ENCODE results near the gene VTI1A. TPM values are rescaled to one million over a fixed set of nuclear protein-coding genes. Genes with fewer than 3 reads are reported as not detected.
"Not testable (repeated sequence)": the region's sequence is repeated elsewhere in the genome, so short reads cannot be mapped to it uniquely, and the experiment has no call there.

VTI1A gene
- polyA plus RNA-seq, 6 donors from 2014 or later: 24.9 to 42.9 (median 40.3) TPM

- Mint-ChIP-seq H3K36me3 (peaks cover 7 to 8% of the 10 kb centered on the region in 2 donors), H3K27ac (no peak overlapping the region), H3K27me3 (no peaks in the 10 kb centered on the region), H3K4me3 (no peak overlapping the region), H3K4me1 (peaks cover 0 to 5% (median 0%) of the 10 kb centered on the region in 3 donors), H3K9me3 (peaks cover 0 to 1% (median 0%) of the 10 kb centered on the region in 7 donors)
- no peak for ATAC-seq (ENCODE audit: low read depth in 2 of 2)
- DNase-seq: no peak
These were observed 281.3 kb downstream of the VTI1A start for GRCh38 chr10:112728118-112728883.

GRCh38 chr10:112728997-112729396 is 282.0 kb downstream of the VTI1A start:
- peaks cover 0 to 5% (median 0%) of the 10 kb centered on the region in 3 donors for H3K4me1 Mint-ChIP-seq
- no peak overlapping the region for H3K4me3 Mint-ChIP-seq
- no peak for ATAC-seq (ENCODE audit: low read depth in 2 of 2)
- peaks cover 7 to 8% of the 10 kb centered on the region in 2 donors for H3K36me3 Mint-ChIP-seq
- no peaks in the 10 kb centered on the region for H3K27me3 Mint-ChIP-seq
- H3K9me3 Mint-ChIP-seq: peaks cover 0 to 1% (median 0%) of the 10 kb centered on the region in 7 donors
- H3K27ac Mint-ChIP-seq: no peak overlapping the region
- DNase-seq: no peak

GRCh38 chr10:112731450-112731849 is 284.4 kb downstream of the VTI1A start:
- peaks cover 0 to 11% of the 10 kb centered on the region in 2 donors for H3K36me3 Mint-ChIP-seq
- not testable (repeated sequence) for H3K27ac Mint-ChIP-seq; H3K27me3 Mint-ChIP-seq; DNase-seq; H3K4me1 Mint-ChIP-seq; H3K9me3 Mint-ChIP-seq; H3K4me3 Mint-ChIP-seq; ATAC-seq (ENCODE audit: low read depth in 2 of 2)

GRCh38 chr10:112732277-112732921 is 285.4 kb downstream of the VTI1A start:
- no peak for ATAC-seq (ENCODE audit: low read depth in 2 of 2)
- Mint-ChIP-seq H3K4me1 (peaks cover 0 to 5% (median 0%) of the 10 kb centered on the region in 3 donors), H3K36me3 (peaks cover 1 to 12% of the 10 kb centered on the region in 2 donors), H3K27me3 (no peaks in the 10 kb centered on the region), H3K9me3 (peaks cover 0 to 2% (median 0%) of the 10 kb centered on the region in 7 donors), H3K27ac (peak overlapping the region in 1 of 6 donors; percentile 84), H3K4me3 (no peak overlapping the region)
- no peak for DNase-seq

- DNase-seq (no peak), ATAC-seq (ENCODE audit: low read depth in 2 of 2) (no peak)
- Mint-ChIP-seq H3K27ac (no peak overlapping the region), H3K4me3 (no peak overlapping the region), H3K36me3 (peaks cover 20 to 24% of the 10 kb centered on the region in 2 donors), H3K4me1 (peaks cover 0 to 5% (median 0%) of the 10 kb centered on the region in 3 donors), H3K27me3 (no peaks in the 10 kb centered on the region), H3K9me3 (peaks cover 0 to 2% (median 0%) of the 10 kb centered on the region in 7 donors)
These were observed 288.2 kb downstream of the VTI1A start for GRCh38 chr10:112735041-112735695.

- peak overlapping the region in 2 of 6 donors; percentile 17 to 79 for H3K27ac Mint-ChIP-seq
- peak overlapping the region in 1 of 8 donors; percentile 64 for H3K4me3 Mint-ChIP-seq
- no peaks in the 10 kb centered on the region for H3K27me3 Mint-ChIP-seq
- H3K4me1 Mint-ChIP-seq: peaks cover 0 to under 1% (median 0%) of the 10 kb centered on the region in 3 donors
- ATAC-seq (ENCODE audit: low read depth in 2 of 2) (no peak), DNase-seq (no peak)
- peaks cover 0 to 2% (median 0%) of the 10 kb centered on the region in 7 donors for H3K9me3 Mint-ChIP-seq
- peaks cover 20 to 24% of the 10 kb centered on the region in 2 donors for H3K36me3 Mint-ChIP-seq
These were observed 291.9 kb downstream of the VTI1A start for GRCh38 chr10:112738606-112739591.

GRCh38 chr10:112739592-112740353 is 292.8 kb downstream of the VTI1A start:
- H3K36me3 Mint-ChIP-seq: peaks cover 20 to 24% of the 10 kb centered on the region in 2 donors
- no peaks in the 10 kb centered on the region for H3K27me3 Mint-ChIP-seq
- H3K9me3 Mint-ChIP-seq: no peaks in the 10 kb centered on the region
- no peak for DNase-seq
- H3K27ac Mint-ChIP-seq: peak overlapping the region in 1 of 6 donors; percentile 59
- ATAC-seq (ENCODE audit: low read depth in 2 of 2): no peak
- no peak overlapping the region for H3K4me3 Mint-ChIP-seq
- peaks cover 0 to 8% (median 0%) of the 10 kb centered on the region in 3 donors for H3K4me1 Mint-ChIP-seq

GRCh38 chr10:112741830-112742402 is 294.9 kb downstream of the VTI1A start:
- H3K4me1 Mint-ChIP-seq: peaks cover 0 to 8% (median 0%) of the 10 kb centered on the region in 3 donors
- H3K9me3 Mint-ChIP-seq: no peaks in the 10 kb centered on the region
- DNase-seq: no peak
- no peak for ATAC-seq (ENCODE audit: low read depth in 2 of 2)
- peaks cover 23 to 24% of the 10 kb centered on the region in 2 donors for H3K36me3 Mint-ChIP-seq
- no peak overlapping the region for H3K27ac Mint-ChIP-seq
- H3K27me3 Mint-ChIP-seq: no peaks in the 10 kb centered on the region
- H3K4me3 Mint-ChIP-seq: no peak overlapping the region

- H3K27ac Mint-ChIP-seq: peak overlapping the region in 1 of 6 donors; percentile 59
- DNase-seq (no peak), ATAC-seq (ENCODE audit: low read depth in 2 of 2) (no peak)
- no peaks in the 10 kb centered on the region for H3K9me3 Mint-ChIP-seq
- H3K36me3 Mint-ChIP-seq: peaks cover 3 to 8% of the 10 kb centered on the region in 2 donors
- no peak overlapping the region for H3K4me3 Mint-ChIP-seq
- H3K27me3 Mint-ChIP-seq: no peaks in the 10 kb centered on the region
- peaks cover 0 to 8% (median 0%) of the 10 kb centered on the region in 3 donors for H3K4me1 Mint-ChIP-seq
These were observed 297.4 kb downstream of the VTI1A start for GRCh38 chr10:112744181-112745096.

- H3K4me1 Mint-ChIP-seq: peaks cover 0 to 8% (median 0%) of the 10 kb centered on the region in 3 donors
- DNase-seq (no peak), ATAC-seq (ENCODE audit: low read depth in 2 of 2) (no peak)
- H3K36me3 Mint-ChIP-seq: peaks cover 0 to 11% of the 10 kb centered on the region in 2 donors
- no peak overlapping the region for H3K4me3 Mint-ChIP-seq
- no peaks in the 10 kb centered on the region for H3K27me3 Mint-ChIP-seq
- H3K27ac Mint-ChIP-seq: no peak overlapping the region
- no peaks in the 10 kb centered on the region for H3K9me3 Mint-ChIP-seq
These were observed 299.3 kb downstream of the VTI1A start for GRCh38 chr10:112746329-112746728.
